Adrenal gland (tissue), 12 donors: ENCODE results near the gene CCL16. TPM values are rescaled to one million over a fixed set of nuclear protein-coding genes. Genes with fewer than 3 reads are reported as not detected.
A peak's percentile ranks its signal among the peaks of the same experiment; 100 is the strongest.

ENCODE experiments used
- DNase-seq, 7 donors: peaks; one replicate each; pipeline ENCODE4 v3.0.0-alpha.2; 2019 to 2020
- H3K27ac ChIP-seq, 5 donors: fragments of 200-600 bp; sonication (generic) in 4 of 5; 1 replicate in 3 of 5; 2 replicates in 2 of 5; pipeline versions ENCODE4 v1.5.1 to v1.8.0; 2016 to 2020; ENCODE audit warnings: mild to moderate bottlenecking in 1 of 5
- H3K27me3 ChIP-seq: fragments of 200-600 bp; 2 replicates; pipeline ENCODE4 v1.8.0; 2021
- H3K36me3 ChIP-seq, 2 donors: fragments of 200-600 bp; replicated peaks in 1 of 2; 1 replicate in 1 of 2; 2 replicates in 1 of 2; pipeline versions ENCODE4 v1.5.1 to v1.8.0; 2018 to 2022
- H3K4me1 ChIP-seq, 2 donors: fragments of 200-600 bp; replicated peaks in 1 of 2; 1 replicate in 1 of 2; 2 replicates in 1 of 2; pipeline versions ENCODE4 v1.5.1 to v1.8.0; 2018 to 2021
- H3K4me3 ChIP-seq, 4 donors: fragments of 200-600 bp; sonication (generic) in 3 of 4; one replicate each; pipeline ENCODE4 v1.5.1; 2016 to 2018
- H3K9me3 ChIP-seq, 3 donors: fragments of 200-600 bp; sonication (generic) in 1 of 3; replicated peaks in 1 of 3; 1 replicate in 2 of 3; 2 replicates in 1 of 3; pipeline versions ENCODE4 v1.5.1 to v1.8.0; 2016 to 2021
- CTCF ChIP-seq, 6 experiments: fragments of 450-650 bp in 4 of 6; fragments of 200-600 bp in 2 of 6; sonication (generic) in 1 of 6; IDR thresholded peaks; 1 replicate in 5 of 6; 2 replicates in 1 of 6; pipeline versions ENCODE4 v1.5.1 to v1.8.0; 2016 to 2021; ENCODE audit warnings: antibody characterized with exemption in 6 of 6, mild to moderate bottlenecking in 2 of 6, moderate library complexity in 1 of 6
- POLR2A ChIP-seq, 2 donors: fragments of 450-650 bp; IDR thresholded peaks; one replicate each; pipeline ENCODE4 v1.6.1; 2017; ENCODE audit warnings: antibody characterized with exemption in 2 of 2, mild to moderate bottlenecking in 2 of 2, moderate library complexity in 1 of 2
- WGBS, 4 donors: extraction: QIAGEN DNeasy Blood & Tissue Kit in 2 of 4; methylation state at CpG; one replicate each; pipeline versions ENCODE4 v1.1.5 to v1.1.7; 2013 to 2017; 5-methylcytosine and 5-hydroxymethylcytosine counted together
- intact Hi-C, 2 donors: fragments of 100-400 bp; cut with DNase I; formaldehyde crosslinking; loops; one replicate each; pipeline versions ENCODE4 v1.14.1 to v1.15.0; 2022 to 2023
- polyA plus RNA-seq, 3 donors: library from polyadenylated mRNA; stranded (reverse); fragments of 200-250 nt in 2 of 3; fragments of 350-450 nt in 1 of 3; fragmentation: Illumina TruSeq in 1 of 3; extraction: RNeasy Lipid Tissue Mini Kit (QIAGEN cat#74804) in 1 of 3; gene quantifications; one replicate each; pipeline ENCODE4 v1.2.3, GENCODE V29; 2013 to 2014
- total RNA-seq, 9 donors: library from RNA; depleted of rRNA in 4 of 9; stranded (reverse); fragments of >200 nt in 4 of 9; fragments of 120-200 nt in 1 of 9; fragmentation: NEBNext Ultra II Directional in 1 of 9; extraction: Animal tissue kit (Norgen Biotek cat#: 25700) in 1 of 9; gene quantifications; one replicate each; pipeline versions ENCODE4 v1.1.0 to v1.2.4, GENCODE V29; 2013 to 2023
- donor health status: healthy with polysubstance abuse.
- donor health status: Bipolar disorder and iron deficiency.
- donor health status: DM: yes; HTN: yes; CAD: no.
- donor health status: DM: no; HTN: no; CAD: no.
- donor health status: DM: no; HTN: no; CAD: no.
- donor health status: DM: yes; HTN: yes; CAD: no.

The CCL16 gene
- total and polyA plus RNA-seq, 12 donors: 0.16 to 3.2 (median 0.52) TPM; not detected in 3

- intact Hi-C loops: loop anchor here (10.0 kb wide), 3 partner anchors 96 to 506 kb away; partner anchors contain the start of gene ZNHIT3 (in 1 of the 2)
- 71 to 90% (median 80%) methylated on average over 3 of the region's 3 CpGs for WGBS, 4 donors
These were observed 3.0 kb downstream of the CCL16 start for GRCh38 chr17:35978346-35978745.

GRCh38 chr17:35977509-35977908 lies 3.8 kb downstream of the CCL16 start:
- Histone ChIP-seq H3K4me1 (peaks cover 0 to 18% of the 10 kb centered on the region in 2 donors), H3K27ac (no peak overlapping the region), H3K27me3 (no peaks in the 10 kb centered on the region), H3K36me3 (no peaks in the 10 kb centered on the region), H3K9me3 (no peaks in the 10 kb centered on the region), H3K4me3 (no peak overlapping the region)
- intact Hi-C loops: loop anchor here (10.0 kb wide), 3 partner anchors 97 to 507 kb away; partner anchors contain the start of gene ZNHIT3 (in 1 of the 2)
- no peak for DNase-seq
- TF ChIP-seq CTCF (IDR thresholded peaks at IDR 0.05) (no peak), POLR2A (IDR thresholded peaks at IDR 0.05) (no peak)
- 64 to 94% (median 91%) methylated on average over 4 to 7 of the region's 7 CpGs for WGBS, 4 donors

More at GRCh38 chr17:35978346-35978745, 3.0 kb downstream of the CCL16 start:
- Histone ChIP-seq H3K4me3 (no peak overlapping the region), H3K27me3 (no peaks in the 10 kb centered on the region), H3K4me1 (peaks cover 0 to 9% of the 10 kb centered on the region in 2 donors), H3K36me3 (no peaks in the 10 kb centered on the region), H3K27ac (no peak overlapping the region), H3K9me3 (no peaks in the 10 kb centered on the region)
- no peak for DNase-seq
- TF ChIP-seq POLR2A (IDR thresholded peaks at IDR 0.05) (no peak), CTCF (IDR thresholded peaks at IDR 0.05) (no peak)

GRCh38 chr17:35973333-35974260 lies 7.7 kb downstream of the CCL16 start:
- Histone ChIP-seq H3K27ac (peak overlapping the region in 2 of 5 donors; percentile 21 to 41), H3K4me1 (peaks cover 0 to 21% of the 10 kb centered on the region in 2 donors), H3K27me3 (no peaks in the 10 kb centered on the region), H3K9me3 (no peaks in the 10 kb centered on the region), H3K4me3 (no peak overlapping the region), H3K36me3 (no peaks in the 10 kb centered on the region)
- TF ChIP-seq POLR2A (IDR thresholded peaks at IDR 0.05) (no peak), CTCF (IDR thresholded peaks at IDR 0.05) (no peak)
- intact Hi-C loops: loop anchor here (10.0 kb wide), 3 partner anchors 101 to 511 kb away; partner anchors contain the start of gene ZNHIT3 (in 1 of the 2)
- WGBS, 4 donors: 45 to 51% (median 46%) methylated on average over 10 of the region's 10 CpGs
- DNase-seq: peak in 6 of 7 donors; percentile 21 to 63 (median 34)

- Histone ChIP-seq H3K27me3 (no peaks in the 10 kb centered on the region), H3K4me1 (peaks cover 0 to 21% of the 10 kb centered on the region in 2 donors), H3K36me3 (no peaks in the 10 kb centered on the region), H3K9me3 (no peaks in the 10 kb centered on the region), H3K27ac (peak overlapping the region in 1 of 5 donors; percentile 41), H3K4me3 (no peak overlapping the region)
- intact Hi-C loops: loop anchor here (10.0 kb wide), 3 partner anchors 102 to 512 kb away; partner anchors contain the start of gene ZNHIT3 (in 1 of the 2)
- no peak for DNase-seq
- no peak for TF ChIP-seq CTCF (IDR thresholded peaks at IDR 0.05)
- WGBS, 4 donors: 64 to 78% (median 71%) methylated on average over 4 of the region's 4 CpGs
These were observed 8.4 kb downstream of the CCL16 start for GRCh38 chr17:35972945-35973332.
